HFF-Myc (cell line): ENCODE results near the gene BRF1.
A peak's percentile ranks its signal among the peaks of the same experiment; 100 is the strongest.
"Not testable (repeated sequence)": the region's sequence is repeated elsewhere in the genome, so short reads cannot be mapped to it uniquely, and the experiment has no call there.

Source experiments
- DNase-seq: peaks from one replicate; pipeline ENCODE4 v3.0.0-alpha.2; 2011; ENCODE audit warnings: low read depth; ENCODE audit errors: extremely low read depth
- H3K4me3 ChIP-seq: replicated peaks from 2 replicates; pipeline ENCODE4 v1.5.1; 2011; ENCODE audit warnings: low read depth, mild to moderate bottlenecking, control low read depth, low read length
- TF ChIP-seq, protein P1 (sequence below): IDR thresholded peaks from 2 replicates; pipeline ENCODE4 v1.5.1; 2012; ENCODE audit warnings: mild to moderate bottlenecking, low read depth, low read length, control low read depth; ENCODE audit errors: missing control alignments

Gene BRF1

DNA sequence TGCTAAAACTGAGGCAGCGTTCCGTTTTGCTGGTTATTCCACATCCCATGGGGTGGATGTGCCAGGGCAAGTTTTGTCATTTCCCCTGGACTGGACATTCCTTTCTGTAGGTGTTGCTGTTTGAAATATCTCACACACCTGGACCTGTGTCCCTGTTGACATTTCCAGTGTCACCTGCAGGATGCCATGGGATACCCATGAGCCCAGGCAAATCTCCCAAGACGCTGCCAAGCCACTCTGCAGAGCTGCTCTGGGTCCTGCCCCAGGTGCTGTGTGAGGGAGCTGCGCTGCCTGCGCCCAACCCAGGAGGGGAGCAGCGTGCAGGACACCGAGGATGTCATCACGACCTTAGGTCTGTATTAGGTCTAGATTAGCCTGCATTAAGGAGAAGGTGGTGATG lies 8.6 kb upstream of the BRF1 start:
- TF ChIP-seq, protein P1, sequence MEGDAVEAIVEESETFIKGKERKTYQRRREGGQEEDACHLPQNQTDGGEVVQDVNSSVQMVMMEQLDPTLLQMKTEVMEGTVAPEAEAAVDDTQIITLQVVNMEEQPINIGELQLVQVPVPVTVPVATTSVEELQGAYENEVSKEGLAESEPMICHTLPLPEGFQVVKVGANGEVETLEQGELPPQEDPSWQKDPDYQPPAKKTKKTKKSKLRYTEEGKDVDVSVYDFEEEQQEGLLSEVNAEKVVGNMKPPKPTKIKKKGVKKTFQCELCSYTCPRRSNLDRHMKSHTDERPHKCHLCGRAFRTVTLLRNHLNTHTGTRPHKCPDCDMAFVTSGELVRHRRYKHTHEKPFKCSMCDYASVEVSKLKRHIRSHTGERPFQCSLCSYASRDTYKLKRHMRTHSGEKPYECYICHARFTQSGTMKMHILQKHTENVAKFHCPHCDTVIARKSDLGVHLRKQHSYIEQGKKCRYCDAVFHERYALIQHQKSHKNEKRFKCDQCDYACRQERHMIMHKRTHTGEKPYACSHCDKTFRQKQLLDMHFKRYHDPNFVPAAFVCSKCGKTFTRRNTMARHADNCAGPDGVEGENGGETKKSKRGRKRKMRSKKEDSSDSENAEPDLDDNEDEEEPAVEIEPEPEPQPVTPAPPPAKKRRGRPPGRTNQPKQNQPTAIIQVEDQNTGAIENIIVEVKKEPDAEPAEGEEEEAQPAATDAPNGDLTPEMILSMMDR = no peak
- DNase-seq = no peak
- H3K4me3 ChIP-seq = no peak overlapping the region

DNA sequence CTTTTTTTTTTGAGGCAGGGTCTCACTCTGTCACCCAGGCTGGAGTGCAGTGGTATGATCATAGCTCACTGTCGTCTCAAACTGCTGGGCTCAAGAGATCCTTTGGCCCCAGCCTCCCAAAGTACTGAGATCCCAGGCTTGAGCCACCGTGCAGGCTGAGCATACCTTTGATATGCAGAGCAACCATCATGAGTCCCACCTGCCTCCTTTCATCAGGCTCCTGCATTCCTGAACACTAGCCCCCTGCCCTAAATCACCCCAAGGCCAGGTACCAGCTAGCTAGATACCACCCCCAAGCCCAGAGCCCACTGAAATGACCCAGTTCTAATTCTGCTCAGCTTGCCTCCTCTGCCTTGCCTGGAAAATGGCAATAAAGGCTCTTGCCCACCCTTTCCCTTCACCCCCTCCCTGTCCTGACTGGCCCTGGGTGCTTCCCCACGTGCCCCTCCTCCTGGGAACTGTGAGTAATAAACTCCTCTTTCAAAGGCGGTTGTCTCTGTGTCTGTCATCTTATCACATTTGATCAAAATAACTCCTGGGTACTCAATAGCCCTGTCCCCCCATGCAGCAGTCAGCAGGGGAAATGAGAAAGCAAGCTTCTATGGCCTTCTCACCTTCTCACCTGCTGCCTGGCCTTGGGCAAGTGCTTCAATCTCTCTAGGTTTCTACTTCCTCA lies 6.4 kb upstream of the BRF1 start:
- TF ChIP-seq, protein P1 = no peak
- no peak overlapping the region for H3K4me3 ChIP-seq
- DNase-seq = no peak

DNA sequence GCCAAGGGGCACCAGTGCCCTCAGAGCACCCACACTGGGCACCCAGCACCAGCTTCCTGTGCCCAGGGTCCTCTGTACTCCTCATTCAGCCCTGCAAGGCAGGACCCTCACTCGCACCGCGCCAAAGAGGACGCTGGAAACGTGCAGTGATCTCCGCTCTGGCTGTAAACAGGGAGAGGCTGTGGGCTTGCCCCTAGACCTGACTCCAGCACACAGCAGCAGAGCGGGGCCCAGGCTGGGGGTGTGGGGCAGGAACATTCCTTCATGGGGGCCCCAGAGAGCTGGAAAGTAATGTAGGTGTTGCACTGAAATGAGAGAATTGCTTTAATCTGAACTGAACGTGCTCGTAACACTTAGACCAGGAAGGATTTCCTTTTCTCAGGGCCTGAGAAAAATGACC lies 5.0 kb upstream of the BRF1 start:
- H3K4me3 ChIP-seq = no peak overlapping the region
- no peak for DNase-seq
- TF ChIP-seq, protein P1 = no peak

DNA sequence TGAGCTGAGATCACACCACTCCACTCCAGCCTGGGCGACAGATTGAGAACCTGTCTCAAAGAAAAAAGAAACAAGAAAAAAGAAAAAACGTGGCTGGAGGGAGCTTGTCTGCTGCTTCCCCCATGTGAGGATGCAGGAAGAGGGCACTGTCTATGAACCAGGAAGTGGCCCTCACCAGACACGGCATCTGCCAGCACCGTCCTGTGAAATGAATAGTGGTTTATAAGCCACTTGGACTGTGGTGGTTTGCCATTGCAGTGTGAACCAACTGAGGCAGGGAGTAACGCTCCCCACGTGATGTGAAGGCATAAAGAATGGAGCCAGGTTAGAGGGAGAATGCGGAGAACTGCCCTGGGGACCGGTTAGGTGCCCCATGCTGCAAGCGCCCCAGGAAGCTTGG lies 4.5 kb upstream of the BRF1 start:
- no peak for DNase-seq
- H3K4me3 ChIP-seq = no peak overlapping the region
- TF ChIP-seq, protein P1 = no peak

DNA sequence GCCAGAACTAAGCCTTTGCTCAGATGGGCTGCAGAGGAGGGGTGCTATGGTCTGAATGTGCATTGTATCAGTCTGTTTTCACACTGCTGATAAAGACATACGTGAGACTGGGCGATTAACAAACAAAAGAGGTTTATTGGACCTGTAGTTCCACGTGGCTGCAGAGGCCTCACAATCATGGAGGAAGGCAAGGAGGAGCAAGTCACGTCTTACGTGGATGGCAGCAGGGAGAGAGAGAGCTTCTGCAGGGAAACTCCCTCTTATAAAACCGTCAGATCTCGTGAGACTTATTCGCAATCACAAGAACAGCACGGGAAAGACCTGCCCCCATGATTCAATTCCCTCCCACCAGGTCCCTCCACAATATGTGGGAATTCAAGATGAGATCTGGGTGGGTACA lies 3.8 kb upstream of the BRF1 start:
- no peak for DNase-seq
- H3K4me3 ChIP-seq = no peak overlapping the region
- TF ChIP-seq, protein P1 = no peak

DNA sequence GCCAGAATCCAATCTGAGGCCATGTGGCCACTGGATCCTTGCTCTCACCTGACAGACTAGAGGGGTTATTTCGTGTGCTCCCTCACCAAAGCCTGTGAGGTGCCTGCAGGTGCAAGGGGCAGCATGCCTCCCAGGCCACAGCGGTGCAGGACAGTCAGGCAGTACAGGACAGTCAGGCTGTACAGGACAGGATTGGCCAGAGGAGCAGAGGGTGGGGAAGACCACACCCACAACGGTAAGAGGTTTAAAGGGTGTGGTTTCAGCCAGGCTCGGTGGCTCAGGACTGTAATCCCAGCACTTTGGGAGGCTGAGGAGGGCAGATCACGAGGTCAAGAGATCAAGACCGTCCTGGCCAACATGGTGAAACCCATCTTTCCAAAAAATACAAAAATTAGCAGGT lies 3.1 kb upstream of the BRF1 start:
- TF ChIP-seq, protein P1 = no peak
- no peak overlapping the region for H3K4me3 ChIP-seq
- DNase-seq = no peak

DNA sequence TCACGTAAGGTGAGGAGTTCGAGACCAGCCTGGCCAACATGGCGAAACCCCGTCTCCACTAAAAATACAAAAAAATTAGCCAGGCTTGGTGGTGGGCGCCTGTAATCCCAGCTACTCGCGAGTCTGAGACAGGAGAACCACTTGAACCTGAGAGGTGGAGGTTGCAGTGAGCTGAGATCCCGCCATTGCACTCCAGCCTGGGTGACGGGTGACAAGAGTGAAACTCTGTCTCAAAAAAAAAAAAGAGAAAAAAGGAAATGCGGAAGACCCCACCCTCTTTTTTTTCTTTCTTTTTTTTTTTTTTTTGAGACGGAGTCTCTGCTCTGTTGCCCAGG lies 1.1 kb upstream of the BRF1 start:
- peak overlapping the region; percentile 85; the same call in 1 of the 2 replicates for H3K4me3 ChIP-seq
- DNase-seq = not testable (repeated sequence)
